ENCODE data around the gene DCDC1.

The DCDC1 gene

DNA sequence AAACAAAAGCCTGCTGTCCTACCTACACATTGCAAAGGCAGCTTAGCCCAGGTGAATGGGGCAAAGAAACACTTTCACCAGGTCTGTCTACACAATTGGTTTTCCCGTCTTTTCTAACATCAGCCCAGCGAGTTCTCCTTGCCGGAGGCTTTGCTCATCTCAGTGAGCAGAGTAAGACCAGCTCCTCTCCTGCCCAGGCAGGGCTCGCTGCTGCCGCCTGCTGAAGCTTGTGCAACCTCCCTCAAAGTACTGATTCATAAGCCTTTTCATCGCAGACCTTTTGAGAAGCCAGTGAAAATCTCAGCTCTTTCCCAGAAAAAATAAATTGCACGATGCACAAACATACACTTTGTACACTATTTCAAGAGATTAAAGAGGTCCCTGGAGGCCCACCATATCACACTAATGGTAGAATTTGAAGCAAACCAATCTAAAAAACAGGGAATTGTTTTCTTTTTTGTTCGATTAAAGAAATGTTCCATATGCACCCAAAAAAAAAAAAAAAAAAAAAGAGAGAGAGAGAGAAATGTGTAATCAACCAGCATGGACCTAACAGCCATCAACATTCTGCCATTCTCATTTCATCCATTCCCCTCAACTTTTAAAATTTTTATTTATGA lies 455.3 kb downstream of the DCDC1 start:
- peak; percentile 76 for DNase-seq (ENCODE audit: low spot score)

DNA sequence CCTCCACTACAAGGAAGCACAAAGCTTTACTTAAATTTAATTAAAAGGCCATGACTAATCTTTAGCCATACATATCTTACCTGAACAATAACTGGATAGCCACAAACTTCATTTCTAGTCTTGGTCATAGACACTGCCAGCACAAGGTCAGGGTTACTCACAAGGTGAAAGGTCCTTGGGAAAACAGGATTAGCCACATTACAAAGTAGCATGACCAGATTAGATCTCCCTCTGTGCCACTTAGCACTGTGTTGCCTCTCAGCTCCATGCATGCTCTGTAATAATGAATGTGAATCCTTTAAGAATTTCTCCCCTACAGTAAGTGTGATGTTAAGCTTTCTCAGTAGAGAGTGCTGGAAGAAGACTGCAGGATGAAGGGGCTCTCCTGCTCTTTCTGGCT lies 458.3 kb downstream of the DCDC1 start:
- no peak for DNase-seq (ENCODE audit: low spot score)

DNA sequence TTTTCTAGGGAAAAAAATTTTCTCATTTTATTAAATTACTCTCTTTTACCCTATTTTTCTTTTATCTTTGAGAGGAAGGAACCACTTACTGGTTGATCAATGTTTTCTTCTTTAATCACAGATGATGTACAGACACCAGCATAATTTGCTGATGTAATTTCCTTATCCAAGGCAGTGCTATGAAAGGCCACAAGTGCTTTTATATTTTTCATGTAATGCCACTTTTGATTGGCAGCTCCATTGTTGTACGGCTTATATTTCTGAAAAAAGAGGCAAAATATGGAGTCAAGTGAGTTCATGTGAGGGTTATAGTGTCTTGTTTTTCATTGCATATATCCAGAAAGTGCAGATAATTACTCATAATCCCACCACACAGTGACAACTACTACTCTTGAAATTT lies 460.7 kb downstream of the DCDC1 start:
- DNase-seq (ENCODE audit: low spot score) = no peak

DNA sequence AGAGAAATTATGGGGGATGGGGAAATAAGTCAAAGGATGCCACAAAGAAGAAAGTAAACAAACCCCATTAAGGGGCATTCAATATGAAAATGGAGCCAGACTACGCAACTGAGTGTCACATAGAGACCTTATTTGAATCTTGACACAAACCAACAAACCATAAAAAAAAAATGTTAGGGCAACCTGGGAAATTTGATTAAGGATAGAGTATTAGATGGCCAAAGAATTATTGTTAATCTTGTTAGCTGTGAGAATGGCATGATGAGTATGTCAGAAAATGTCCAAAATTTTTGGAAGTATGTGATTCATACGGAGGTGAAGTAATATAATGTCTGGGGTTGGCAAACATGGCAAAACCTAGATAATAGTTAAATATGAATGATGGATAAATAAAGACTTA lies 461.3 kb downstream of the DCDC1 start:
- no peak for DNase-seq (ENCODE audit: low spot score)

DNA sequence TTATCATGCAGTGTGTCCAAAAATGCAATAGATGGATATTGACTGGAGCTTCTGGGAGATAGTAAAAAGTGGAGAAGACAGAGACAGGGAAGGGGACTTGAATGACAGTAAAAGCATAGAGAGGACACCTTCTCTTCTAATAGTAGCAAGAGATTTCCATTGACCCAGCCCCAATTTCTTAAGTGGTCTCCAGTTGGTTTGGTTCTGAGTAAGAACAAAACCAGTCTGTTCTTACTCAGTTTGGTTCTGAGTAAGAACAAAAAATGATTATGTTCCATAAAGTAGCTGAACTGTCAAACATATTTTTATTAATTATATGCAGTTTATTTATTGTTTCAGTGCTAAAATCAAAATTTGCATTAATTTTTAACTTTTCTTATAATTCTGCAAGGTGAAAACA lies 466.6 kb downstream of the DCDC1 start:
- DNase-seq (ENCODE audit: low spot score) = no peak

DNA sequence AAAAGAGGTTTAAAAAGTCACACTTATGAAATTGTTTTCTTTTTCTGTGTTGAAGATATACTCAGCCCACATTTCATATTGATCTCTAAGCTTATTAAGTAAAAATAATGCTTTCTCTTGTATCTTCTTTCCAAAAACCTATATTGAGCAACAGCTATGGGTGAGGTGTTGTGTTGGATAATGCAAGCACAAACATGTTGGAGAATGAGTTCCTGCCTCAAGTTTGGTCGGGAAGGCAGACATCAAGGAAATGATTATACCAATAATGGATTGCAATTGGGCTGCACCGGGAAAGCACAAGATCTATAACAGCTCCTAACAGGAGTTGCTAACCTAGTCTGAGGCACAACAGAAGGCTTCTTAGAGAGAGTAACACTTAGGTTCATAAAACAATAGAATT lies 474.5 kb downstream of the DCDC1 start:
- no peak for DNase-seq (ENCODE audit: low spot score)

DNA sequence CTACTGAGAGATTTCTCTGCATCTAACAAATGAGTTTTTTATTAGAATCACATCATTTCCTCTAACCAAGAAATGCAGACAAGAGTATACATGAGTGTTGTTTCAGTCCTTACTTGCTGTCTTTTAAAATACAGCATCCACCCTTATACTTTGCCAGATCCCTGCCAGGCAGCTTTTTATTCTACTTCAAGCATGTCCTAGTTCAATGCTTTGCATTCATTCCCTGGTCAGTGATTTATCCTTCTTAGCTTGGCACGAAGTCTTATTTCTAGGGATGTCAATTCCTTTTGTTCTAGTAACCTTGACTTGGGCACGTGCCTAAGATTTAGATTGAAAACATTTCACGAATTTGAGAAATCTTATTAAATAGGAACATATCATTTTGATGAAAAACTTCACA lies 476.2 kb downstream of the DCDC1 start:
- no peak for DNase-seq (ENCODE audit: low spot score)

DNA sequence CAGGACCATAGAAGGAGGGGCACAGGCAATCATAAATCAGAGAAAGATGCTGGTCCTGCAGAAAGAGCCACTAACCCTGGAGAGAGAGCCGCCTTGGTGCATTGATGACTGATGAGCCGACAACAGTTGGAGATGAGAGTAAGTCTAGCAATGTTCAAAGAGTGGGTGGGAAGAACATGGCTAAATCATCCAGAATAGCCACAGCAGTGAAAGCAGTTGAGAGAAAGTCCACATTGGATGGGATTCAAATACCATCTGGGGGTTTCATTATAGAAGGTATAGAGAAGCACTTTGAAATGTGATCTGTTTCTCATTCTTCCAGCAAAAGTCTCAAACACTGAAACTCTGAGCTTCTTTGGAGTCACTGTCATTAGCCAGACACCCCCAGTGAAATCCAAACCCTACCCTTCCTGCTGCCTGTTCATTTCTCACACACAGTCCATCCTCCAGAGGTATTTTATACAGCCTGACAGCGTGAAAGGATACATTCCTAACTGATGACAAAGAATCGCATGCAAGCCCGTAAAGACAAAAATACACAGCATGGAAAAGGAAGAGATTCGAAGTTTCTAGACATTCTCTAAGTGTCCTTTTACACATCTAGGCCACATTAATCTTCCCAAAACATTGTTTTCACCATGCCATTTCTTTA lies 480.3 kb downstream of the DCDC1 start:
- DNase-seq (ENCODE audit: low spot score) = no peak

DNA sequence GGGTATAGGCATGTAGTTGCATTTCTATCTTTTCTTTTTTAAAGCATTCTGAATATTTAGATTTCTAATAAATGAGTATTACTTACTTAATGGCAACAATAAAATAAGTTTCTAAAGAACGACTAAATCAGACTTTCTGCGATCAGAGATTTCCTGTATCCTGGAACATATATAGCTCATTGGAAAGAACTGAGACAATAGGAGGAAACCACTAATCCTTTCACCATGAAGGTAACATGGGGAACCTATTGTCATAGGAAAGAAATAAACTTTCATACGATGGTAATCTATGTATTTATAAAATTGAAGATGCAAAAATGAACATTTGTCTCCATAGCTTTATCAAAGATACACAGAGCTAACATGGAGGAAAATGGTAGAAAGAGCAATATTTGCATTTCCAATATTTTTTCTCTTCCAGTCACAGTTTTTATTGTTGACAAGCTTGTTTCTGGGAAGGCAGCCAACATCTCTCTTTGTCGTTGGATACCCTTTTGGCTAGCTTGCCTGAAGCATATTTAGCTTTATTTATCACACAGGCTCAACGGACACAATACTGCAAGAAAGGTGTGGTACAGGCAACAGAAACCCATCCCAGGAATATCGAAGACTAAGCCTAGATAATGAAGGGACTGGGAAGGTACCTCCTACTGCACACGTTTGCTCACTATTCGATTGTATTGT lies 490.1 kb downstream of the DCDC1 start:
- DNase-seq (ENCODE audit: low spot score) = no peak

DNA sequence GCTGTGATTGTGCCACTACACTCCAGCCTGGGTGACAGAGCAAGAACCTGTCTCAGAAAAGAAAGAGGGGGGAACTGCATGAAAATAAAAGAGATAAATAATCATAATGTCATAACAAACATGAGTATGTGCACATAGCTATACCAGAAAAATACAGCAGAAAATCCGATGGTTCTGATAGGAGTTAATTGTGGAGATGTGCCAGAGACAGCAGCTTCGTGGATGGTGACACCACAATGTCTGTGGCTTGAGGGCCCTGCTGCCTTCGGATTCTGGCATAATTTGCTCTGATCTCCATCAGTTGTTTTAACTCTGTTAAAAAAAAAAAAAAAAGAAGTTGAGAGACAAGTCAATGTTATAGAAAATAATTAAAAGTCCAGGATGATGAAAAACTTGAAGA lies 491.1 kb downstream of the DCDC1 start:
- no peak for DNase-seq (ENCODE audit: low spot score)

DNA sequence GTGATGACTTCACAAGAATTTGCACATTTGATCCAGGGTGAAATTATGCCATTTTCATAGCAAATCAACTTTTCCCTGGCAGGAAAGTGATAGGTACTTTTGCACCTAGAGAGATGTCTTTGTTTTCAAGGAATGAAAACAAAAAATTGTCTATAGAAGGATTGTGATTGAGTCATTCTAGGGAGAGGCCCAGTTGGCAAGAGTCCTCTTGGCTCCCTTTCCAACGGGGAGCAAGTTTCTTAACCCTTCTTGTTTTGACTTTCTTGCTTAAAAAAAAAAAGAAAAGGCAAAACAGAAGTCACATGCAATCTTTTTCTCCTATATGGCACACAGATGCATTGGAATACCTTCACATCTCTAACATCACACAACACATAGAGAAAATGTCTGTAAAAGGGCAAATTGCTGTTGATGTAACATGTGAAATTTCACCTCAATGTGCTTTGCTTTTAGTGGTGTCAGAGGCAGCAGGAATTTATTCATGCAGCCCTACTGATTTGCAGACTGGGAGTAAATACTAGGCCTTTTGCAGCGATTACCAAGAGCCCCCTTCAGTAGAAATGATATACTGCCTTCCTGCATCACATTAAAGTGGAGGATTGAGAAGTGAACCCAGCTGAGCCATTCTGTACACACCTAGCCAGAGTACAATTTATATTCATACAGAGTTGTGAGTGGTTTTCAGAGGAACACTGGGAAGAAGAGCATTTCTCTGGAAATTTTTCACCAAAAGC lies 492.7 kb downstream of the DCDC1 start:
- no peak for DNase-seq (ENCODE audit: low spot score)

DNA sequence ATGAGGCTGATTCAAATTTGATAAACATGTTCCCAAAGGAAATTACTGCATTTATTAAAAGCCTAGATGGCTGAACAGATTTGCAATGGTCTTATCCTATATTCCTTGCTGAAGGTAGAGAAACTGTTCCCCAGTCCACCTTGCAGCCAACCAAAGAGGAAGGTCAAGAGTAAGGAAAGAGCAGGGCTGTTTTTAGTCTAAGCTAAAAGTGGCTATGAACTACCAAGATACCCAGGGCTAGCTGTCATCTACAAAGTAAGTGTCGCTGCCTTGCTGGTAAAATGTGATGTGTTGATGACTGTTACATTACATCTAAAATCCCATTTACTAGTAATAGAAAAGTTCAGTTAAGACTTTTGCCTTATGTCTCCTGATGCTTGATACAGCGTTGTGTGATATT lies 493.3 kb downstream of the DCDC1 start:
- no peak for DNase-seq (ENCODE audit: low spot score)

DNA sequence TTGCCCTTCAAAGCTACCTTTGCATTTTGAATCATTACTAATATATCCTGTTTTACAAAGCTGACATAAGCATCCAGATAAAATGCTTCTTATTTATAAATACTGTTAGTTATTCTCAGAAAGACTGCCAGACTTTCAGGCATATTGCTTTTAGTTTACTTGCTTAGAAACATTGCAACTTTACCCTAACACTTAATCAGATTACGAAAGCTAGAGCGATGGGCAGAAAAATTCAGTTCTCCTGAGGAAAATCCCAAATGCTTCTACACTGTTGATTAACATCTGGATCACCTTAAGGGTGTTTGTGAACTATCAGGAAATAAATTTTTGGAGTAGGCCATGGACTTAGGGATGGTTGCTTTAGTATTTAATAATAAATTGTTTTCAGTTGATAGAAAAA lies 493.7 kb downstream of the DCDC1 start:
- DNase-seq (ENCODE audit: low spot score) = no peak

DNA sequence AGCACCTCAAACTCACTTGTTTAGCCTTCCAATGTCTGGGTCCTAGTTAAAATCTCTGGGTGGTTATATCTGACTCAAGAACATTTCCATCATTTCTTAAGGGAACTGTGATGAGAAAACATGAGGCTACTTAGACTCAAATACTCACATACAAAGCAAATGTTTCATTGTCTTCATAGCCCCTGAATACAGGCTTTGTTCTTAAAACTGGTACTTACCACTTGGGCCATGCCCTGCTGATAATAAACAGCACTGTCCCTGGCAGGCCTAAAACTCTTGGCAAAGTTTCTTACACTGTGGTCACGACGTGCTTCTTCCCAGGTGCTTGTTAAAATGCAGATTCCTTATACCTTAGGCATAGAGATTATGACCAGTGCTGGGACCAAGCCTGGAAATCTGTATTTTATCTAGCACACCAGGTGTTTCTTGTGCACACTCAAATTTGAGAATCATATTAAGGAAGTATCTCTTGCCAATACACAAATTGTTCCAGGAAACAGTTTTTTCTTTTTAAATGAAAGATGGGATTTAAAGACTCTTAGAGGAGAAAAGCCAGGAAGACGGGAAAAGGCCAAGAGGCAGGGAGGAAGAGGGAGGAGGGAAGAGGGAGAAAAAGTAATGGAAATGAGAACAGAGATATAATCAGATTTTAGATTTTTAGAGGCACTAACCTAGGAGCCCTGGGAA lies 495.5 kb downstream of the DCDC1 start:
- DNase-seq (ENCODE audit: low spot score) = no peak

DNA sequence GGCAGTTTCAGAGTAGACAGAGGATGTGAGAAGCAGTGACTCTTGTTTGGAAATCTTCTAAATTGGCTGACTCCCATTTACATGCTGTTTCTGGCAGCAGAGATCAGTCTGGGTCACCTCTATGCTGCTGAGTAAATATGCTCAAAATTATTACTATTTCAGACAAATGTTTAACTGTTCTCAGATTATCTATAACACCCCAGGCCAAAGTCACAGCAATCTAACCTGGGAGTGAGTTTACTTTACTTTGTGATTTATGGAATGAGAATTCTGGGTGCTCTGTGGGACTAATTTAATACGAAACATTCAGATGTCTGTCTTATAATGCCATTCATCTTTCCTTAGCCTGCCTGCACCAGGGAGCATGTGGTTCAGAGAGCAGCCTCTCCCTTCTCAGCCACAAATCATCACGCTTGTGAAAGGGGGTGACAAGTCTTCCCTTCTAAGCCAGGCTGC lies 500.9 kb downstream of the DCDC1 start:
- no peak for DNase-seq (ENCODE audit: low spot score)

DNA sequence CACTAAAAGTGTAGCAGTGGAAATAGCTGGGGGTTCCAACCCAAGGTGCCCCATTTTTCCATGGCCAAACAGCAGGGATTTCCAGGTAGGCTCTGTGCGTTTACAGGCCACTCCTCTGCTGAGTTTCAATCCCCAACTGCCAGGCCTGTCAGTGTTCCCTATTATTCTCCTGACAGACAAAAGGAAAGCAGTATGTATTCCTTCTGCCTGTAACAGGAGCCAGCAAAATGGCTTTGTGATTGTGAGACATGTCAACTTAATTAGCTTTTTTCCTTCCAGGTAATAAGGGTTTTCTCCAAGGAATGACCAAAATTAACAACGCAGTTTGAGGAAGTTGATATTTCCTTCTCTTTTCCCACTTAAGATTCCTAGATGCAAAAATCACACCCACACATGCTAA lies 506.3 kb downstream of the DCDC1 start:
- no peak for DNase-seq (ENCODE audit: low spot score)

DNA sequence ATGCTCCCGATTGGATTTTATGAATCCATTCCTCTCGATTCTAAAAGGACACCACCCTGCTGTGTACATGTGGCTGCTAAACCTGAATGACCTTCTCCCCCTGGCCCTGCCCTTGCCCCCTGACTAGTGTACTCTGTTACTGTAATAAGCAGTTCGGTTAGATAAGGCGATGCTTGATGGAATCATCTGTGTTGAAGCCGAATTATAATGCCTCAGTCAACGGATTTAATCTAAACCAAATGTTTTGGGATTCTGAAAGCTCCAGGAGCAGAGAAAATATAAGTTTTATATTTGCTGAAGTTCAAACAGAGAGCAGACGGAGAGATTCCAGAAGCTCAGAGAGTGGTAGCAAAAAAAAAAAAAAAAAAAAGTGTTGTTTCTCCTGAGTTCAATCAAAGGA lies 508.0 kb downstream of the DCDC1 start:
- no peak for DNase-seq (ENCODE audit: low spot score)

DNA sequence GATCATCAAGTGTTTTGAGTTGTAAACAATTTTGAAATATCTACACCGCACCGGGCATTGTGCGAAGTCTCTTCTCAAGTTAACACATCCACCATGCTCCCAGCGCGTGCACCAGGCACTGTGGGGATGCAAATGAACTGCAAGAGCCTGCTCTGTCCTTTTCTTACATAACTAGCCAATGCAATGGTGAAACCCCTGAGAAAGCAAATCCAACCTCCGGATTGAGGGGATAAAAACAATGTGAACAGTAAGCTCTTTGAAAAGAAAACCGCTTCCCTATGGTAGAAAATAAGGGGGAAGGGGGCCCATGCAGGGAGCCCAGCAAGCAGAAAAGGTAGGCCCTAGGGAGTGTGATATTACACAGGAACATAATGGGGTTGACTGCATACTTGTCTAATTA lies 508.5 kb downstream of the DCDC1 start:
- no peak for DNase-seq (ENCODE audit: low spot score)

DNA sequence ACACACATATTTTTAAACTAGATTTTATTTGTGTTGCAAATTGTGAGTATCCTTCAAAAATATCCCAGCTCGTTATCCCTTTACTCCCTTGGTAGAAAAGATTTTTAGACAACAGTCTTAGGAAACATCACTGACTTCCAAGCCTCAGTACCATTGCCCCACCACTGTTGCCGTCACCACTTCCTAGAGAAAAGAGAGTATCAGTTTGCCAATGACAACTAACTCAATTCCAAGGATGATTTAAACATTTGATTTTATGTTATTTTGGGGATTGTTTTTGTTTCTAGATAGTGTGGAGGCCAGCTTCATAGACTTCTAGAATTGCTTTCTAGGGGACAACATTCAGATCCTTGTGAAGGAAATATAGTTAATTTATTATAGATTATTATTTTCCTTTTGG lies 509.4 kb downstream of the DCDC1 start:
- DNase-seq (ENCODE audit: low spot score) = no peak

DNA sequence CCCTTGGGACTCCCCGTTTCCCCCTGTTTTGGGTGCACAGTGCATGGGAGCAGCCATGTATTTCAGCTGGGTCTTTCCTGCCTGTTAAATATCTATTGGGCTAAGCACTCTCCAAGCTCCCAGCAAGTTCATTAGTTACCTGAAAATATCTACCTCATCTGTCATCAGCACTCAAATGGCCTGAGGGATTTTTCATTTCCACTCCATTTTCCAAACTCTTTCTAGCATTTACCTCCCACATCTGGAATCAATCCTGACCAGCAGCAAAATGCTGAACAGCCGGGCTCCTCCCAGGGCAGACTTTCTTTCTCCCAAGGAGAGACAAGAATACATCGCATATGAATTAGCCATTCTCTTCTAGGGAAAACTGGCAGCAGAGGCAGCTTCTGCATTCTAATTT lies 509.9 kb downstream of the DCDC1 start:
- no peak for DNase-seq (ENCODE audit: low spot score)

DNA sequence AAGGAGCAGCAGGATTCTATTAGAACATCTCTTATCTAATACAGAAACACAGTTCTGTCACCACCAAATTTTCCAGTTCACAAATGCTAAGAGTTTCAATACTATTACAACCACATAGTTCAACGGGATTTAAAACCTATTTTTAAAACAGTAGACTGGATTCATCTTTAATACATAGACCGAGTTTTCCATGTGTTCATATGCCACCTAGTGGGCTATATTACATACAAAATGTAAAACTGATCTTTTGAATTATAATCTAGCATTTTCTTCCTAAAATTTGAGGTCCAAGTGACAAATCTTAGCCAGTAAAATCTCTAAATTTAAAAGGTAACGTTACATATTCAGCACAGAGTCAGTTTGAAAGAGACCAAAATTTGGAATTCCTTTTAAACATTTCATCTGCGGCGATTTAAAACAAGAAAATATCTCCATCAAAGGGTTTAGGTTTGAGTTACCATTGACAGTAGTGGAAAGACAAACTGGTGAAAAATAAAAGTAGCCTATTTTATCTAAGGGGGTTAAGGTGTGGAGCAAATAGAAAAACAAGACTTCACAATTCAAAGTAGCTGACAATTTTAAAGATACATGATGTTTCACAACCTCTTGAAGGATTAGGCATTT lies 514.0 kb downstream of the DCDC1 start:
- no peak for DNase-seq (ENCODE audit: low spot score)

DNA sequence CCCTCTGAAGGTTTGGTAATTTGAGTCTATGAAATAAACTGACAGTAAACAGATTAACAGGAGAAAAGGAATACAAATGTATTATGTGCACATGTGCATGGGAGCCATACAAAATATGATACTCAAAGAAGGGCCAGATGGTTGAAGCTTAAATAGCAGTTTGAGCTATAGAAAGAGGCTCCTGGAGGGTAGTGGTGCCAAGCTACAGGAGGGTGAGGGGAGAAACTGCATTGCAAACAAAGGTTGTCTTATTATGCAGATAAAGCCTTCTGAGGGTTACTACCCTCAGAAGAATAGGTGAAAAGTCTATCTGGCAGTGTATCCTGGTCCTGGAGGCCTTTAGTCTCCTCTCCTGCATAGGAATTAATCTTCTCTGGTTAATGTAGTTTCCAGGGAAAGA lies 516.1 kb downstream of the DCDC1 start:
- no peak for DNase-seq (ENCODE audit: low spot score)
